NCI-H1694 (cell line): ENCODE results near the gene HSPA4L.

Source experiments
- DNase-seq: peaks from one replicate; lab custom pipeline; 2025; lab: John Stamatoyannopoulos, UW

Gene HSPA4L

GRCh38 chr4:127783955-127784770, 2.0 kb downstream of the HSPA4L start:
- no peak for DNase-seq

- no peak for DNase-seq
These were observed 6.4 kb downstream of the HSPA4L start for GRCh38 chr4:127788517-127788916.

- no peak for DNase-seq
These were observed 9.3 kb downstream of the HSPA4L start for GRCh38 chr4:127791391-127791790.

DNA sequence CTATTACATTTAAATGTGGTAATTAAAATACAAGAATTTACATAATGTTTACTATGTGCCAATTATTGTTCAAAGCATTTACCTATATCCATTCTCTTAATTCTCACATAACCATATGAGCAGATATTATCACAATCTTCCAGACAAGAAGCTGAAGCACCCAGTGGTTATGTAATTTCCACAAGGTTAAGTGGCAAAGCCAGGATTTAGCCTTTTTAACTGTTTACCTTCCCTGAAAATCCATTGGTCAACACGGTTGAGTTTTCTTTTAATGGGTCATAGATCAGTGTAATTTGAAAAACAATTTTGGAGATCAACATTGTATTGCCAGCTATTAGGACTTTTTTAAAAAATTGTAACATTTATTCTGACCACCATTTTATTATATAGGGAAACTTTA, 11.4 kb downstream of the HSPA4L start:
- no peak for DNase-seq

DNA sequence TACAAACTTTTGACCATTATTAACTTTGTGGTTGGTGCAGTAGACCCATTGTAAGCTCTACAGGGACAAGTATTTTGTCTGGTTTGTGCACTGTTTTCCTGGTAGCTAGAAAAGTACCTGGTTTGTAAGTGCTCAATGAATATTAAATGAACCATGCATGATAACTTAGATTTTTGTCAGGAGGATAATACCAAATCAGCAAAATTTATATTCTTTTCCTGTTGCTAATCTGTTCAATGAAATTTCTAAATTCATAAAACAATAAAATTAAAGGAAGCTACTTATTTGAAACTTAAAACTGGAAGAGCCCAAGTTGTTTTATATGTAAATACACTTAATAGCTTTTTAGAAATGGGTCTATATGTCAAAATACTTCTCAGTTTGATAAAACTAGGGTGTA, 17.6 kb downstream of the HSPA4L start:
- no peak for DNase-seq

DNA sequence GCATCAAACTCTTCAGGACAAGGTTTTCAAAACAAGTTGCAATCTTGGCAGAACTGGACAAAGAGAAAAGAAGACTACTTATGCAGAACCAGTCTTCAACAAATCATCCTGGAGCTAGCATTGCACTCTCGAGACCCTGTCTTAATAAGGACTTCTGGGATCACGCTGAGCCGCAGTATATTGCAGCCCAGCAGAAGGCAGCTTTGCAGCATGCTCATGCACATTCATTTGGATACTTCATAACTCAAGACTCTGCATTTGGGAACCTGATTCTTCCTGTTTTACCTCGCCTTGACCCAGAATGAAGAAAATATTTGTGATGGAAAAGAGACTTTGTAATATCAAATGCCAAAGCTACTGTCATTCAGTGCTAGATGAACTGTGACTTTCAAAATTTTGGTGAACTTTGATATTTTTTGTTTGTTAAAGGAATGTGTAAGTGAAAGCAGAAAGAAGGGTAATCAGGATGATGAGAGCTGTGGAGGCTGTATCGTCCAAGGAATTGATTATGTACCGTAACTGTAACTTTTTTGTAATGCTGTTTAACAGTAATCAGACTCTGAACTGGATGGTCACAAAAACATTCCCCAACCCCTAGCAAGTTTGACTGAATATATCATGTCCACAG, 27.2 kb downstream of the HSPA4L start:
- no peak for DNase-seq

- no peak for DNase-seq
These were observed 28.4 kb downstream of the HSPA4L start for GRCh38 chr4:127810551-127810950.

DNA sequence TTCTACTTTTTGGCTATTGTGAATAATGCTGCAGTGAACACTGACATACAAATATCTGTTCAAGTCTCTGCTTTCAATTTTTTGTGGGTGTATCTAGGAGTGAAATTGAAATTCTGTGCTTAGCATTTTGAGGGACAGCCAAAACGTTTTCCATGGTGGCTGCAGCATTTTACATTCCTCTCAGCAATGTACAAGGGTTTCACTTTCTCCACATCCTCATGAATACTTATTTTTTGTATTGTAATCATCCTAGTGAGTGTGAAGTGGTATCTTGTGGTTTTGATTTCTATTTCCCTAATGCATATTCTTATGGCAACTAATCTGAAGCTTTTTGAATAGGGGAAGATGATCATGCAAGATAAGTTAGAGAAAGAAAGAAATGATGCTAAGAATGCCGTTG, 40.3 kb downstream of the HSPA4L start:
- DNase-seq, result no peak

DNA sequence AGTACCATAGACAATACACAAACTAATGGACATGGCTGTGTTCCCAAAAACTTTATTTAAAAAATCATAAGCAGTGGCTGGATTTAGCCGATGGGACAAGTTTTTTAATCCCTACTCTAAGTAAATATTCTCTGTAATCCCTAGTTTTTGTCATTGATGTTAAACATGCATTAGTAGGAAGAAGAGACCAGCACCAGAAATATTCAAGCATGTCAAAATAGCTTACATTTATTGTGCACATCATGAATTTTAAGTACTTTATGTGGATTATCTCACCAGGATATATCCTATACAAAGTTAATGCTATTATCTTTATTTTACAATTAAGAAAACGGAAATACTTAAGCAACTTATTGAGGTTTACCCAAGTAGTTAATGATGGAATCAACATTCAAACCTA, 46.0 kb downstream of the HSPA4L start:
- no peak for DNase-seq

GRCh38 chr4:127829014-127829413, 46.9 kb downstream of the HSPA4L start:
- DNase-seq, result no peak

GRCh38 chr4:127832585-127832984, 50.5 kb downstream of the HSPA4L start:
- no peak for DNase-seq

DNA sequence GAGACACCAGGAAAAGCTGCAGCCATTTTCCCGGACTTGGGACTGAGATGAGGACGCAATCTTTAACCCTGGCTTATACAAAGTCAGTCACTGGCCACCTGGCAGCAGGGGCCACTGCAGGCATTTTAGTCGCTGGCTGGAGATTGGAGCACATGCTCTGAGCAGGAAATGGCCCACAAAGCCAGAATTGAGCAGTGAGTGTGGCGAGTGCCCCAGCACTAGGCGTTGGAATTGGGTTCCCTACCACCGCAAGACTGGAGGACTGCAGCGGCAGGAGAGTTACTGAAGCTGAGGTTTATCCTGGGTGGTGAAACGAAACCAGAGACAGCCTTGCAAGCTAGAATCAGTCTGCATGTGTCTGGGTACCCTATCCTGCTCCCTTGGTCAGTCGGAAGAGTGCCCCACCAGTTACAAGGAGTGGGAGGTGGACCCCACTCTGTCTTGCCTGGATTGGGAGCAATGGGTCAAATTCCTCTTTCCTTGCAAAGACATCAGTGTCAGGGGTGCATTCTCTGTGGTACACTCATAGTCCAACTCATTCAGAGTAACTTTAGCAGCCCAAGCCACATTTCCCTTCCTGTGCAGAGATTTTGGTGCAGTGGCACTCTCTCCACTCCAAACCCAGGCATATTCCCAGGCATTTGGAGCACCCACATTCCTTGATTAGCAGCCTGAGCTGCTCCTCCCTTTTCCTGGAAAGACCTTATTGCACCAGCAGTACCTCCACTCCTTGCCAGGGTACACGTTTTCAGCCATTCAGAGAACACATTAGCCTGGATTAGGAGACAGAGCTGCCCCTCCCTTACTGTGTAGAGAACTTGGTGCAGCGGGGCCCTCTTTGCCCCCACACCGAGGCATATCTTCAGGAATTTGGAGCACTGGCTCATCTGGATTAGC, 61.8 kb downstream of the HSPA4L start:
- no peak for DNase-seq

DNA sequence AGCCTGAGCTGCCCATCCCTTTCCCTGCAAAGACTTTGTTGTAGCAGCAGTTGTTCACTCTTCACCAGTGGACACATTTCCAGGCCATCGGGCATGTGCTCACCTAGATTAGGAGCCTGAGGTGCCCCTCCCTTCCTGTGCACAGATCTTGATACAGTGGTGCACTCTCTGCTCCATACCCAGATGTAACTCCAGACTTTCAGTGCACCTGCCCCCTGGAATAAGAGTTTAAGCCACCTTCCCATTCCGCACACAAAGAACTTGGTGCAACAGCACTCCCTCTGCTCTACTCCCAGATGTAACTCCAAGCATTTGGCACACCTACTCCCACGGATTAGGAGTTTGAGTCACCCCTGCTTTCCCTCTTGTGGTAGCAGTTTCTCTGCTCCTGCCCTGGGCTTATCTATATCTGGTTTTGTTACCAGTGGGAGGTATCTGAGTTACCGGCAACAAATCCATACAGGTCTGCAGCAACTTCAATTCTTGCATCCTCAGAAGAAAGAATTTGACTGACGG, 62.5 kb downstream of the HSPA4L start:
- DNase-seq, result no peak

DNA sequence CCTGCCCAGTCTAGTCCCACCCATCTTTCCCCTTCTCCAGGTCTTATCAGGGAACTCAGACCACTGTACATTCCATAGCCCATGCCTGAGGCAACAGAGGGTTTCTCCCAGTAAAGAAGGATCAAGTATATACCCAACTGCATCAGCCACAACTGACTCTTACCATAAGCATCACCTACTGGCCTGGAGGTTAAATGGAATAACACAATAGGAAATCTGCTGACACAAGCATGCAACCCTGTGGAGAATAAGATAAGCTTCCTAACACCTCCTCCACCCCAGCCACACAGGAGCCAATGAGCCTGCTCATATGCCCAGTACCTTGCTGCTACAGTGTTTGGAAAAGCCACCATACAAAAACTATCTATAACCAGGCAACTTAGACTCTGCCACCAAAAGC, 63.9 kb downstream of the HSPA4L start:
- DNase-seq, result no peak

- no peak for DNase-seq
These were observed 64.6 kb downstream of the HSPA4L start for GRCh38 chr4:127846765-127847164.

- no peak for DNase-seq
These were observed 67.5 kb downstream of the HSPA4L start for GRCh38 chr4:127849505-127850234.

DNA sequence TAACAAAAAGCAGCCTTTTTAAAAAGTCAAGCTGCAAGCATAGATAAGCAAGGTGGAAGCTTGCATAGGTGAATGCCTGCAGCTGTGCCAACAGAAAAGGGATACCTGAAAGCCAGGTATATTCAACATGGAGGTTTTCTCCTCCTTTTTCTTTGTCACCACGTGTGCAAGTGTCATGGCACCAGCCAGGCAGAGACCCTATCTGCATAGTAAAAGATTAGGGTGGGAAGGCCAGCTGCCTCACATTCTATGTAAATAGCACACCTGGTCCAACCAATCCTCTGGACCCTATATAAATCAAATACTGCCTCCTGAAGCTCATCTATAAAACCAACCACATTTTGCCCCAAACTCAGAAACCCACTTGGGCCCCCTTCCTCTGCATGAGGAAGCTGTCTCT, 70.5 kb downstream of the HSPA4L start:
- DNase-seq, result no peak

DNA sequence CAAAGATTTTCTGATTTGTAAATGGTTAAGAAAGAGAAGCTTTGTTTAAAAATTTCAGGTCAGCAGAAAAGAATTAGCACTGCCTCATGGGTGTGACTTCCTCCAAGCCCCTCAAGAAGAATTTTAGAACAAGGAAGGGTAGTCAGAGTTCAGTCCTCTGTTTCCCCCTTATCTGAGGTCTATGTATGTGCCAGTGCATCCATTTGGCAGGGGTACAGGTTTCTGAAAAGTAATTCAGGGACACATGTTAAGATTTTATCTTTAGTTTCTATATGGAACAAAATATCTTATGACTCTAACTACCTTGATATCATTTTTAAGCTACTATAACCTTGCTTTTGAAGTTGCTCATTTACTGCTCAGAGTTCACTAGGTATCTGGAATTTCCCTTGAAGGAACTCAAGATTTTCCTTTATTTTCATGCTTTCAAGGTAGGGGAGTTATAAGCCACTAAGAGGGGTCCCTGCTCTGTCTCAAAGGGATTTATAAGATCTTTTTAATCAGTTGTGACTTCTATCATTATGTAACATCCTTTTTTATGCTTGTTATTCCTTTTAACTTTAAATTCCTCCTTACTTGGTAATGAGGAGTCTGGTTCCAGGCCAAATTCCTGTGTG, 74.2 kb downstream of the HSPA4L start:
- no peak for DNase-seq

DNA sequence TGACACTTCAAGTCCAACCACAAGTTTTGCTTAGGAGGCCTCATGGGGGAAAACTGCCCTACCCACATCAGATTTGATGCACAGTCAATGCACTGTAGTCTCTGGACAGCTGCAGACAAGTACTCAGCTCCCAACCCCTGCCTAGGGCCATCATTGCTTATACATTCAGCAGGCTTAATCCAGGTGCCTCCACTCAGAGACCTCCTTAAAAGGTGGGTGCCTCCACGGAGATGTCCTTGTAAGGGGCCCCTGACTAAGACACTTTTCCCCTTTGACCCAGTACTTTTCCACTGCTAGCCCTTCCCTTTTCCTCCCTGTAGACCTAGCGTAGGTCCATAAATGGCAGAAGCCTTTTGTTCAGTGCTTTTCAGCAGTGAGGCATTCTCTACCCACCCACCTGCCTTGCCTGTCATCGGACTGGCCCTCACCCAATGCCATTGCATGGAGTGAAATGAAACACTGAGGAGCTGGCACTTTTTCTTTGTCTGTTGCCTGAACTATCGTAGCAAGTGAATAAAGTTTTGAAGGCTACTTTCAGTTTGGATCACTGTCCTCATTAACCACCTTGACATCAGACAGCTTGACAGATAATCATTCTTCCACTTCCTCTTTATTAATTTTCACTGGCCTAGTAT, 74.8 kb downstream of the HSPA4L start:
- no peak for DNase-seq

- no peak for DNase-seq
These were observed 75.5 kb downstream of the HSPA4L start for GRCh38 chr4:127857641-127858040.

- no peak for DNase-seq
These were observed 86.1 kb downstream of the HSPA4L start for GRCh38 chr4:127868196-127868595.
